Iris pigment epithelial cell (primary cell): Measurements from ENCODE around the gene MYCBPAP.

Source experiments
- DNase-seq: peaks from one replicate; pipeline ENCODE4 v3.0.0-alpha.2; 2011; ENCODE audit warnings: low read depth

MYCBPAP gene

GRCh38 chr17:50572541-50572940 is 64.3 kb downstream of the MYCBPAP start:
- no peak for DNase-seq

GRCh38 chr17:50573866-50574611 is 65.8 kb downstream of the MYCBPAP start:
- no peak for DNase-seq

- no peak for DNase-seq
Measured at GRCh38 chr17:50575581-50576210, 67.5 kb downstream of the MYCBPAP start.

- DNase-seq, result no peak
Measured at GRCh38 chr17:50576864-50577263, 68.6 kb downstream of the MYCBPAP start.

- DNase-seq, result no peak
Measured at GRCh38 chr17:50577451-50577954, 69.3 kb downstream of the MYCBPAP start.

GRCh38 chr17:50578173-50578572 is 69.9 kb downstream of the MYCBPAP start:
- no peak for DNase-seq

- no peak for DNase-seq
Measured at GRCh38 chr17:50579399-50579798, 71.2 kb downstream of the MYCBPAP start.

GRCh38 chr17:50580646-50581045 is 72.4 kb downstream of the MYCBPAP start:
- DNase-seq, result no peak
